ENCODE measurements around the gene FGD4. TPM values are rescaled to one million over a fixed set of nuclear protein-coding genes. Genes with fewer than 3 reads are reported as not detected.

FGD4 gene
- total and polyA plus RNA-seq, 2 of the 4 experiments (the other 2 are of a cell fraction): 2.1 to 8.8 TPM

- no TSS peak for BruUV-seq (replicated peaks)
- in situ Hi-C loops (cut with MboI; ENCODE audit: low sequenced_read_pairs) (no loop called here), dilution Hi-C loops (cut with HindIII; ENCODE audit: low sequenced_read_pairs, unreplicated experiment) (no loop called here), intact Hi-C loops (cut with micrococcal nuclease) (no loop called here)
- POLR2A ChIA-PET (ENCODE audit: unreplicated experiment): no interaction called here
- H3K4me1 ChIP-seq (ENCODE audit: control insufficient read depth, insufficient read depth, low read length): no peaks in the 10 kb centered on the region
- no peak overlapping the region for H3K4ac ChIP-seq (ENCODE audit: low read depth, low read length)
- no CpG with 5 or more reads among the region's 1 CpG for WGBS, 2 experiments (ENCODE audit: extremely low coverage in 2 of 2, insufficient read length in 1 of 2)
- peaks cover 17% of the 10 kb centered on the region for H3K36me3 ChIP-seq (ENCODE audit: control insufficient read depth, insufficient read depth, low read length)
- no peak overlapping the region for H3K56ac ChIP-seq (ENCODE audit: extremely low read depth, insufficient read depth, low read length)
- DNase-seq (no peak), ATAC-seq (ENCODE audit: low read depth) (no peak)
- no peak overlapping the region for H4K91ac ChIP-seq (ENCODE audit: insufficient read depth, low read depth, low read length)
- H2AFZ ChIP-seq (replicated peaks; ENCODE audit: low read length, poor library complexity): no peak overlapping the region
- H3K23ac ChIP-seq (ENCODE audit: low read depth, low read length): no peak overlapping the region
- no peak overlapping the region for H2BK120ac ChIP-seq (ENCODE audit: low read depth, low read length)
- H3K9ac ChIP-seq (ENCODE audit: low read depth, low read length): no peak overlapping the region
- no peak overlapping the region for H3K18ac ChIP-seq (ENCODE audit: low read depth, low read length)
- no peak overlapping the region for H2BK15ac ChIP-seq (ENCODE audit: low read depth, low read length)
- H3K27me3 ChIP-seq (ENCODE audit: control insufficient read depth, insufficient read depth, low read length): no peaks in the 10 kb centered on the region
- no peak overlapping the region for H3K4me3 ChIP-seq (ENCODE audit: insufficient read depth, low read depth, low read length)
- H3K9me3 ChIP-seq (ENCODE audit: control insufficient read depth, insufficient read depth, low read length): no peaks in the 10 kb centered on the region
- no peak overlapping the region for H2AK5ac ChIP-seq (ENCODE audit: low read depth, low read length)
- H3K27ac ChIP-seq (ENCODE audit: insufficient read depth, low read length): no peak overlapping the region
- H2BK5ac ChIP-seq (ENCODE audit: low read depth, low read length, poor library complexity, severe bottlenecking): no peak overlapping the region
- no peak overlapping the region for H3K14ac ChIP-seq (replicated peaks; ENCODE audit: low read depth, low read length)
- no peak overlapping the region for H4K8ac ChIP-seq (ENCODE audit: low read depth in 2 of 2, low read length in 2 of 2)
- no peak overlapping the region for H2AK9ac ChIP-seq (replicated peaks; ENCODE audit: low read depth, low read length, poor library complexity)
- H3K79me1 ChIP-seq (ENCODE audit: low read depth in 1 of 2, low read length in 2 of 2): 0 out of 4 replicates have a peak, but pooled peaks cover 0 to 2% of the 10 kb centered on the region in 2 experiments
- no peak overlapping the region for H3K4me2 ChIP-seq (ENCODE audit: low read depth, low read length)
- H4K5ac ChIP-seq (ENCODE audit: low read depth, low read length): no peak overlapping the region
- H2BK20ac ChIP-seq (ENCODE audit: low read depth, low read length): no peak overlapping the region
- TF ChIP-seq USF2 (IDR thresholded peaks at IDR 0.05; ENCODE audit: low read depth, low read length) (no peak), BHLHE40 (IDR thresholded peaks at IDR 0.05; ENCODE audit: low read depth, low read length) (no peak), NFE2L2 (IDR thresholded peaks at IDR 0.05; ENCODE audit: low read depth, low read length) (no peak), FOS (IDR thresholded peaks at IDR 0.05; ENCODE audit: low read depth, low read length) (no peak)
- no peaks in the 10 kb centered on the region; the same call in 1 of the 2 replicates for H3K9me1 ChIP-seq (ENCODE audit: insufficient read depth, low read length)
- no peaks in the 10 kb centered on the region for H4K20me1 ChIP-seq (ENCODE audit: insufficient read depth, low read length)
- CTCF ChIA-PET: no interaction called here
These were observed 210.6 kb downstream of the FGD4 start for GRCh38 chr12:32609966-32610365.

All from IMR-90 (cell line).